Activated CD8-positive, alpha-beta T cell treated with anti-CD3 and anti-CD28 coated beads for 36 hours (primary cell): ENCODE data around the gene ANGPT4. TPM values are rescaled to one million over a fixed set of nuclear protein-coding genes. Genes with fewer than 3 reads are reported as not detected.

Experiments used
- ATAC-seq: fragments of 200-7000 bp; cut with Tn5 transposase; one replicate; pipeline ENCODE4 v1.10.0; 2021; ENCODE audit warnings: mild to moderate bottlenecking, moderate library complexity
- CTCF ChIA-PET: fragments of 350-600 bp; sonication (Branson Sonifier 250); formaldehyde crosslinking; loops from one replicate; lab custom pipeline; 2021; ENCODE audit warnings: antibody characterized with exemption; lab: Charles Lee
- POLR2A ChIA-PET: fragments of 350-600 bp; sonication (Branson Sonifier 250); formaldehyde crosslinking; loops from one replicate; lab custom pipeline; 2021; ENCODE audit warnings: antibody characterized with exemption; lab: Charles Lee
- DNase-seq: peaks from one replicate; pipeline ENCODE4 v3.0.0-alpha.2; 2020
- H3K27ac Mint-ChIP-seq: one replicate; pipeline ENCODE4 v1.8.0; 2021; ENCODE audit warnings: mild to moderate bottlenecking, mixed read lengths
- H3K27me3 Mint-ChIP-seq: one replicate; pipeline ENCODE4 v1.8.0; 2021; ENCODE audit warnings: mixed read lengths
- H3K36me3 Mint-ChIP-seq: one replicate; pipeline ENCODE4 v1.8.0; 2021; ENCODE audit warnings: low read depth, mixed read lengths
- H3K4me1 Mint-ChIP-seq: one replicate; pipeline ENCODE4 v1.8.0; 2021; ENCODE audit warnings: low read depth, mixed read lengths
- H3K4me3 Mint-ChIP-seq: one replicate; pipeline ENCODE4 v1.8.0; 2021; ENCODE audit warnings: mild to moderate bottlenecking, moderate library complexity, mixed read lengths
- H3K9me3 Mint-ChIP-seq: one replicate; pipeline ENCODE4 v1.8.0; 2021; ENCODE audit warnings: mixed read lengths
- CTCF ChIP-seq: fragments of 200-600 bp; IDR thresholded peaks from one replicate; pipeline ENCODE4 v1.8.0; 2022; ENCODE audit warnings: antibody characterized with exemption, mild to moderate bottlenecking
- intact Hi-C: fragments of 100-400 bp; cut with micrococcal nuclease; formaldehyde crosslinking; loops from one replicate; pipeline ENCODE4 v1.10.0; 2022
- total RNA-seq, 2 experiments: library from RNA; stranded (reverse); gene quantifications; one replicate each; pipeline ENCODE4 v1.2.3, GENCODE V29; 2021

ANGPT4 gene
- total RNA-seq, 2 experiments from 2014 or later: not detected

GRCh38 chr20:925516-925915 lies 9.4 kb upstream of the ANGPT4 start:
- TF ChIP-seq CTCF: no peak
- Mint-ChIP-seq H3K4me3 (no peak overlapping the region), H3K36me3 (no peaks in the 10 kb centered on the region), H3K9me3 (no peaks in the 10 kb centered on the region), H3K27ac (no peak overlapping the region), H3K4me1 (no peaks in the 10 kb centered on the region), H3K27me3 (peaks cover 4% of the 10 kb centered on the region)
- intact Hi-C loops: no loop called here
- CTCF ChIA-PET: interaction anchor here (1.2 kb wide), 1 partner anchor 31 kb away, joined by 3 read pairs; no protein-coding TSS in a partner anchor
- no peak for DNase-seq
- POLR2A ChIA-PET: no interaction called here
- ATAC-seq: no peak

GRCh38 chr20:924639-925038 lies 8.5 kb upstream of the ANGPT4 start:
- Mint-ChIP-seq H3K4me1 (no peaks in the 10 kb centered on the region), H3K9me3 (no peaks in the 10 kb centered on the region), H3K36me3 (no peaks in the 10 kb centered on the region), H3K4me3 (no peak overlapping the region), H3K27ac (no peak overlapping the region), H3K27me3 (peaks cover 4% of the 10 kb centered on the region)
- ChIA-PET POLR2A (no interaction called here), CTCF (no interaction called here)
- DNase-seq: no peak
- no peak for TF ChIP-seq CTCF
- intact Hi-C loops: no loop called here
- ATAC-seq: no peak

GRCh38 chr20:922781-923180 lies 6.6 kb upstream of the ANGPT4 start:
- intact Hi-C loops: no loop called here
- ATAC-seq (no peak), DNase-seq (no peak)
- Mint-ChIP-seq H3K9me3 (no peaks in the 10 kb centered on the region), H3K4me1 (no peaks in the 10 kb centered on the region), H3K4me3 (no peak overlapping the region), H3K36me3 (no peaks in the 10 kb centered on the region), H3K27me3 (peaks cover 4% of the 10 kb centered on the region), H3K27ac (no peak overlapping the region)
- no peak for TF ChIP-seq CTCF
- ChIA-PET CTCF (no interaction called here), POLR2A (no interaction called here)

- Mint-ChIP-seq H3K27ac (no peak overlapping the region), H3K27me3 (peaks cover 6% of the 10 kb centered on the region), H3K4me1 (no peaks in the 10 kb centered on the region), H3K36me3 (no peaks in the 10 kb centered on the region), H3K4me3 (no peak overlapping the region), H3K9me3 (no peaks in the 10 kb centered on the region)
- no peak for TF ChIP-seq CTCF
- intact Hi-C loops: no loop called here
- no peak for DNase-seq
- no peak for ATAC-seq
- ChIA-PET CTCF (no interaction called here), POLR2A (no interaction called here)
These were observed 4.9 kb upstream of the ANGPT4 start for GRCh38 chr20:921068-921467.

- DNase-seq (no peak), ATAC-seq (no peak)
- intact Hi-C loops: no loop called here
- POLR2A ChIA-PET: no interaction called here
- no peaks in the 10 kb centered on the region for H3K36me3 Mint-ChIP-seq
- H3K27ac Mint-ChIP-seq: no peak overlapping the region
- CTCF ChIA-PET: no interaction called here
- H3K9me3 Mint-ChIP-seq: no peaks in the 10 kb centered on the region
- peaks cover 4% of the 10 kb centered on the region for H3K27me3 Mint-ChIP-seq
- no peaks in the 10 kb centered on the region for H3K4me1 Mint-ChIP-seq
- no peak for TF ChIP-seq CTCF
- no peak overlapping the region for H3K4me3 Mint-ChIP-seq
These were observed 4.2 kb upstream of the ANGPT4 start for GRCh38 chr20:920311-920710.
